ENCODE results near the gene LMOD1.

The LMOD1 gene

GRCh38 chr1:201889090-201889968 lies 57.0 kb downstream of the LMOD1 start:
- DNase-seq (ENCODE audit: low read depth), result no peak
- TF ChIP-seq, protein P1, sequence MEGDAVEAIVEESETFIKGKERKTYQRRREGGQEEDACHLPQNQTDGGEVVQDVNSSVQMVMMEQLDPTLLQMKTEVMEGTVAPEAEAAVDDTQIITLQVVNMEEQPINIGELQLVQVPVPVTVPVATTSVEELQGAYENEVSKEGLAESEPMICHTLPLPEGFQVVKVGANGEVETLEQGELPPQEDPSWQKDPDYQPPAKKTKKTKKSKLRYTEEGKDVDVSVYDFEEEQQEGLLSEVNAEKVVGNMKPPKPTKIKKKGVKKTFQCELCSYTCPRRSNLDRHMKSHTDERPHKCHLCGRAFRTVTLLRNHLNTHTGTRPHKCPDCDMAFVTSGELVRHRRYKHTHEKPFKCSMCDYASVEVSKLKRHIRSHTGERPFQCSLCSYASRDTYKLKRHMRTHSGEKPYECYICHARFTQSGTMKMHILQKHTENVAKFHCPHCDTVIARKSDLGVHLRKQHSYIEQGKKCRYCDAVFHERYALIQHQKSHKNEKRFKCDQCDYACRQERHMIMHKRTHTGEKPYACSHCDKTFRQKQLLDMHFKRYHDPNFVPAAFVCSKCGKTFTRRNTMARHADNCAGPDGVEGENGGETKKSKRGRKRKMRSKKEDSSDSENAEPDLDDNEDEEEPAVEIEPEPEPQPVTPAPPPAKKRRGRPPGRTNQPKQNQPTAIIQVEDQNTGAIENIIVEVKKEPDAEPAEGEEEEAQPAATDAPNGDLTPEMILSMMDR (IDR thresholded peaks at IDR 0.05; ENCODE audit: low read depth, low read length, missing control alignments), result no peak
- H3K4me3 ChIP-seq (ENCODE audit: low read depth, low read length), result no peak overlapping the region; the same call in 1 of the 2 replicates

GRCh38 chr1:201888282-201889089 lies 57.9 kb downstream of the LMOD1 start, which contains the start of gene SHISA4:
TSS of gene SHISA4 (plus strand) at chr1:201888898. CDS start at chr1:201888995, 97 bp downstream.
- TF ChIP-seq, protein P1 (IDR thresholded peaks at IDR 0.05; ENCODE audit: low read depth, low read length, missing control alignments), result no peak
- no peak for DNase-seq (ENCODE audit: low read depth)
- no peak within 1 kb of the TSS; the same call in 1 of the 2 replicates for H3K4me3 ChIP-seq (ENCODE audit: low read depth, low read length)

DNA sequence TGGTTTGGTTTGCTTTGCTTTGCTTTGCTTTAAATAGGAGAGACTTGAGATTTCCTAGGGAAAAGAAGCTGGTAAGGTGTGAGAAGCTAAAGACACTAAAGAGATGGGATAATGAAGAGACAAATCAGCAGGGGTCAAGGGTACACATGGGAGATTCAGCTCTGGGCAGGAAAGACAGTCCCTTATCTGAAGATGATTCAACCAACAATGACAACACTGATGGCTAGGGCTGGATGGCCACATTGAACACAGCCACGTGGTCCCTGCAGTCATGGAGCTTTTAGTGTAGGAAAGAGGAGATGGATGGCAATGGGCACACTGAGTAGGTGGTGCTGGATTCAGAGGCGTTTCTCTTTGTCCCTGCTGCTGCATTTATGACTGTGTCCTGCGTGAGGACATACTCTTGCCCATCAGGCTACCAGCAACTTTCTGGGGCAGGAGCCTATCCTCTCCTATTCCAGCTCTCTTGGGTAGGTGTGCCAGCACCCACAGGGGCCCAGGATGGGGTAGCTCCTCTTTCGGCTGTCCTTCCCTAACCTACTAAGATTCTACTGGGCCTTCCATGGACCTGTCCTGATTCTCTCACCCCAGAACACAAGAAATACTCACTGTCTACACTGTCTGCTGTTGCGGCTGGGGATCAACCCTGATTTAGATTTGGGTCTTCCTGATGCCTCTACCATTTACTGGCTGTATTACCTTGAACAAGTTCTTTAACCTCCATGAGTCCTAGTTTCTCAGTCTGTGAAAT lies 59.1 kb downstream of the LMOD1 start:
- DNase-seq (ENCODE audit: low read depth), result no peak
- TF ChIP-seq, protein P1 (IDR thresholded peaks at IDR 0.05; ENCODE audit: low read depth, low read length, missing control alignments), result no peak
- no peak overlapping the region for H3K4me3 ChIP-seq (ENCODE audit: low read depth, low read length)

- DNase-seq (ENCODE audit: low read depth), result no peak
- TF ChIP-seq, protein P1 (IDR thresholded peaks at IDR 0.05; ENCODE audit: low read depth, low read length, missing control alignments), result no peak
- H3K4me3 ChIP-seq (ENCODE audit: low read depth, low read length), result no peak overlapping the region
Observed at GRCh38 chr1:201886103-201886885, 60.1 kb downstream of the LMOD1 start.

- H3K4me3 ChIP-seq (ENCODE audit: low read depth, low read length), result no peak overlapping the region
- no peak for DNase-seq (ENCODE audit: low read depth)
- TF ChIP-seq, protein P1 (IDR thresholded peaks at IDR 0.05; ENCODE audit: low read depth, low read length, missing control alignments), result no peak
Observed at GRCh38 chr1:201885531-201886075, 60.7 kb downstream of the LMOD1 start.

DNA sequence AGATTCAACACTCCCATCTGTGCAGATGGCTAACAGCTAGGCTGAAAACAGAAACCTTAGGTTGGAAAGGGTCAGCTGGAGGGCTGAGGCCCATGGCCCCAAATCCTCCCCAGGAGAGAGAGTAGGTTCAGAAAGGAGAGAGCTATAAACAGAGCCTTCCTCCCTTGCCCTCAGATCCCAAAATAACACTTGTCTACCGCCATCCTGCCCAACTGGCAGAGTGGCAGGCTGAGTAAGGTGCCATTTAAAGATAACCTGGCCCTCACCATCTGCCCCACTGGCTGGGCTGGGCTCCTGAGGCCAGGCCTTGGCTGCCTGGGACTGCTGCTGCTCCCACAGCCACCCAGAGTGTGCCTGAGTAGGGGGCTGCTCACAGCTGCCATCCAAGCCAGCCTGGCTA lies 61.9 kb downstream of the LMOD1 start:
- no peak for DNase-seq (ENCODE audit: low read depth)
- H3K4me3 ChIP-seq (ENCODE audit: low read depth, low read length), result no peak overlapping the region
- TF ChIP-seq, protein P1 (IDR thresholded peaks at IDR 0.05; ENCODE audit: low read depth, low read length, missing control alignments), result no peak
